SK-N-SH treated with all-trans-retinoic acid at 6 μM for 48 hours (cell line): ENCODE measurements around the gene TERC.

Experiments used
- ATAC-seq: fragments of 200-7000 bp; cut with Tn5 transposase; 3 replicates; pipeline ENCODE4 v1.9.1; 2020; ENCODE audit warnings: mild to moderate bottlenecking, moderate library complexity
- ARNTL ChIP-seq: fragments of 450-650 bp; formaldehyde crosslinking; IDR thresholded peaks from 2 replicates; pipeline ENCODE4 v1.5.0; 2020; ENCODE audit warnings: low read depth, mild to moderate bottlenecking, moderate library complexity, borderline replicate concordance
- BACH2 ChIP-seq: fragments of 250-450 bp; sonication (Bioruptor Pico); IDR thresholded peaks from 2 replicates; pipeline ENCODE4 v1.9.0; 2021; ENCODE audit warnings: mild to moderate bottlenecking, borderline replicate concordance
- CREB5 ChIP-seq: fragments of 250-450 bp; sonication (Bioruptor Pico); IDR thresholded peaks from 2 replicates; pipeline ENCODE4 v1.5.1; 2020; ENCODE audit warnings: low read depth, mild to moderate bottlenecking, moderate library complexity
- CSRNP3 ChIP-seq: fragments of 250-450 bp; sonication (Bioruptor Pico); IDR thresholded peaks from 2 replicates; pipeline ENCODE4 v1.5.1; 2021; ENCODE audit warnings: mild to moderate bottlenecking, moderate library complexity
- ESRRG ChIP-seq: fragments of 250-450 bp; sonication (Bioruptor Pico); IDR thresholded peaks from 2 replicates; pipeline ENCODE4 v1.6.1; 2021; ENCODE audit warnings: mild to moderate bottlenecking
- GLIS3 ChIP-seq: fragments of 250-450 bp; sonication (Bioruptor Pico); IDR thresholded peaks from 2 replicates; pipeline ENCODE4 v1.5.0; 2020; ENCODE audit warnings: mild to moderate bottlenecking, moderate library complexity
- ISL1 ChIP-seq: fragments of 250-450 bp; sonication (Bioruptor Pico); IDR thresholded peaks from 2 replicates; pipeline ENCODE4 v2.1.2; 2022; ENCODE audit warnings: mild to moderate bottlenecking, moderate library complexity
- OSR1 ChIP-seq: fragments of 250-450 bp; sonication (Bioruptor Pico); IDR thresholded peaks from 2 replicates; pipeline ENCODE4 v1.8.0; 2022; ENCODE audit warnings: moderate library complexity, mild to moderate bottlenecking, inconsistent platforms
- PATZ1 ChIP-seq: fragments of 250-450 bp; sonication (Bioruptor Pico); IDR thresholded peaks from 2 replicates; pipeline ENCODE4 v1.8.0; 2020; ENCODE audit warnings: mild to moderate bottlenecking, moderate library complexity, borderline replicate concordance
- PPARA ChIP-seq: fragments of 250-450 bp; sonication (Bioruptor Pico); IDR thresholded peaks from 2 replicates; pipeline ENCODE4 v1.5.0; 2020; ENCODE audit warnings: mild to moderate bottlenecking, borderline replicate concordance
- TCF4 ChIP-seq: fragments of 250-450 bp; sonication (Bioruptor Pico); IDR thresholded peaks from 2 replicates; pipeline ENCODE4 v1.8.0; 2021; ENCODE audit warnings: mild to moderate bottlenecking, moderate library complexity, borderline replicate concordance
- ZC3H10 ChIP-seq: fragments of 250-450 bp; sonication (Bioruptor Pico); IDR thresholded peaks from 2 replicates; pipeline ENCODE4 v1.5.1; 2021; ENCODE audit warnings: mild to moderate bottlenecking, moderate library complexity
- ZFP30 ChIP-seq: fragments of 450-650 bp; formaldehyde crosslinking; IDR thresholded peaks from 2 replicates; pipeline ENCODE4 v1.5.0; 2022; ENCODE audit warnings: mild to moderate bottlenecking, moderate library complexity
- ZNF565 ChIP-seq: fragments of 450-650 bp; formaldehyde crosslinking; conservative IDR thresholded peaks from 2 replicates; pipeline ENCODE4 v1.5.0; 2020; ENCODE audit warnings: low read depth, mild to moderate bottlenecking, moderate library complexity
- ZNF70 ChIP-seq: fragments of 450-650 bp; formaldehyde crosslinking; IDR thresholded peaks from 2 replicates; pipeline ENCODE4 v1.5.0; 2020; ENCODE audit warnings: mild to moderate bottlenecking, moderate library complexity
- TF ChIP-seq, protein P1 (sequence below): fragments of 250-450 bp; sonication (Bioruptor Pico); IDR thresholded peaks from 2 replicates; pipeline ENCODE4 v1.8.0; 2021; ENCODE audit warnings: low read depth, mild to moderate bottlenecking, moderate library complexity, borderline replicate concordance

Gene TERC

DNA sequence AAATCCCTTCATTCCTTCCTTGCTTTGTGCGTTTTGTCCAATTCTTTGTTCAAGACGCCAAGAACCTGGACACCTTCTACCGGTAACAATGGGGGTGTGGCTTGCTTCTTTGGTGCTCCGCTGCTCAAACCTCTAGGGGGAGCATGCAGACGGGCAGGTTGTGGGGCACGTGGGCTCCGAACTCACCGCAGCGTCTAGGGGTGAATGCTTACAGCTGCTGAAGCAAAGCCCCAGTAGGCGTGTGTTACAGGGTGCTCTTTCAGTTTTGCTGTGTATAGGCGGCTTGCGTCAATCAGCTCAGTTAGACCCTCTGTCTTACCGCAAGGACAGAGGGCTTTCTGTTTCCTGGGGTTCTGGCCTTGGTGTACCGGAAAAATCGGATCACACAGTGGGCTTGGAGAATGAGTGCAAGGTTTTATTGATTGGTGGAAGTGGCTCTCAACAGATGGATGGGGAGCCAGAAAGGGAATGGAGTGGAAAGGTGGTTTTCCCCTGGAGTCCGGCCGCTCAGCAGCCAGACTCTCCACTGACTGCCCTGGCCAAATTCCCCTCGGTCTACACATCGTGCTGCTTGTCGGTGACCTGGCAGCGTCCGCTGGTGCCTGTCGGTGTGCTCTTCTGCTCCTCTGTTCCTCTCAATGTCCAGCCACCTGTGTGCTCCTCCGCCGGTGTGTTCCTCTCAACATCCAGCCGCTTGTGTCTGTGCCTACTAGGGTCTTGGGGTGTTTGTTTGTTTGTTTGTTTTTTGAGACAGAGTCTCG is 49.1 kb upstream of the TERC start (continued):
- no peak for TF ChIP-seq PATZ1
- no peak for TF ChIP-seq TCF4 (CRISPR knock-in tag)
- no peak for TF ChIP-seq CSRNP3 (CRISPR knock-in tag)
- TF ChIP-seq ESRRG (CRISPR knock-in tag), result no peak
- TF ChIP-seq, protein P1, sequence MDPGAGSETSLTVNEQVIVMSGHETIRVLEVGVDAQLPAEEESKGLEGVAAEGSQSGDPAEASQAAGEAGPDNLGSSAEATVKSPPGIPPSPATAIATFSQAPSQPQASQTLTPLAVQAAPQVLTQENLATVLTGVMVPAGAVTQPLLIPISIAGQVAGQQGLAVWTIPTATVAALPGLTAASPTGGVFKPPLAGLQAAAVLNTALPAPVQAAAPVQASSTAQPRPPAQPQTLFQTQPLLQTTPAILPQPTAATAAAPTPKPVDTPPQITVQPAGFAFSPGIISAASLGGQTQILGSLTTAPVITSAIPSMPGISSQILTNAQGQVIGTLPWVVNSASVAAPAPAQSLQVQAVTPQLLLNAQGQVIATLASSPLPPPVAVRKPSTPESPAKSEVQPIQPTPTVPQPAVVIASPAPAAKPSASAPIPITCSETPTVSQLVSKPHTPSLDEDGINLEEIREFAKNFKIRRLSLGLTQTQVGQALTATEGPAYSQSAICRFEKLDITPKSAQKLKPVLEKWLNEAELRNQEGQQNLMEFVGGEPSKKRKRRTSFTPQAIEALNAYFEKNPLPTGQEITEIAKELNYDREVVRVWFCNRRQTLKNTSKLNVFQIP (CRISPR knock-in tag), result no peak
- TF ChIP-seq ZFP30 (CRISPR knock-in tag), result no peak
- TF ChIP-seq OSR1 (CRISPR knock-in tag), result no peak
- TF ChIP-seq BACH2 (CRISPR knock-in tag), result no peak
- TF ChIP-seq, all 23 proteins: peak for 0

DNA sequence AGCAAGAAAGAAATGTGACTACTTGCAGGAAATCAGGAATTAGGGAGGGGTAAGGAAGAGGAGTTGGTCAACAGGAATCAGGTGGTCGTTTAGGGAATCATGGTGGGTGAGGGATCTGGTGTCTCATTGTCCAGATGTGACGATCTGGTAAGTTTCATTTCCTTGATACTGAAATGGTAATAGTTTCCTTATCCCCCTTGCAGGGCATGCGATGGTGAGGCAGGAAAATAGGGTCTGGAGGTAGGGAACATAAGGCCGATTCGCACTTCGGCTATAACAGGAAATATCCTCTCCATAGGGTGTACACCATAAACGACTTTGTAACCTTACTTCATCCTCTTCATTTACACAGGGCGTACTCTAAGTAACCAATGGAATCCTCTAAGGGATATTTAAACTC is 48.4 kb upstream of the TERC start:
- TF ChIP-seq CREB5 (CRISPR knock-in tag), result no peak
- no peak for TF ChIP-seq CSRNP3 (CRISPR knock-in tag)
- TF ChIP-seq PPARA (CRISPR knock-in tag), result no peak
- TF ChIP-seq ESRRG (CRISPR knock-in tag), result no peak
- TF ChIP-seq ZFP30 (CRISPR knock-in tag), result no peak
- TF ChIP-seq ZC3H10 (CRISPR knock-in tag), result no peak
- TF ChIP-seq GLIS3 (CRISPR knock-in tag), result no peak
- TF ChIP-seq ZNF565 (CRISPR knock-in tag), result no peak
- TF ChIP-seq TCF4 (CRISPR knock-in tag), result no peak
- TF ChIP-seq, protein P1 (CRISPR knock-in tag), result no peak
- no peak for TF ChIP-seq ARNTL (CRISPR knock-in tag)
- no peak for TF ChIP-seq BACH2 (CRISPR knock-in tag)
- ATAC-seq, result no peak

- TF ChIP-seq ESRRG (CRISPR knock-in tag) (no peak), GLIS3 (CRISPR knock-in tag) (peak; percentile 72; the same call in 1 of the 2 replicates), ZC3H10 (CRISPR knock-in tag) (no peak), PATZ1 (no peak), ZNF70 (CRISPR knock-in tag) (peak; percentile 72; the same call in 1 of the 2 replicates), ISL1 (no peak)
- TF ChIP-seq, protein P1 (CRISPR knock-in tag), result no peak
- ATAC-seq, result peak; percentile 94
Observed at GRCh38 chr3:169812332-169813235, 47.7 kb upstream of the TERC start, which contains the start of the genes LRRC34 and LRRIQ4. TSS of gene LRRC34 (minus strand) at chr3:169812904. CDS start at chr3:169812548, 356 bp downstream. TSS of gene LRRIQ4 (plus strand) at chr3:169812870. CDS start at chr3:169821922, 9,052 bp downstream.
